D721Med (cell line): ENCODE data around the gene UFD1.

ENCODE experiments used
- DNase-seq: peaks from one replicate; pipeline ENCODE4 v3.0.0; 2011; ENCODE audit warnings: low spot score; ENCODE audit not compliant: insufficient read length
- FAIRE-seq: peaks from 2 replicates; lab custom pipeline; 2011; peaks lifted over from hg19 to GRCh38; lab: Jason Lieb, UNC
- TF ChIP-seq, protein P1 (sequence below): IDR thresholded peaks from 2 replicates; pipeline ENCODE4 v1.5.1; 2012; ENCODE audit warnings: mild to moderate bottlenecking, control low read depth; ENCODE audit not compliant: insufficient read depth; ENCODE audit errors: missing control alignments

Gene UFD1

GRCh38 chr22:19466848-19467752, 11.9 kb downstream of the UFD1 start:
- TF ChIP-seq, protein P1, sequence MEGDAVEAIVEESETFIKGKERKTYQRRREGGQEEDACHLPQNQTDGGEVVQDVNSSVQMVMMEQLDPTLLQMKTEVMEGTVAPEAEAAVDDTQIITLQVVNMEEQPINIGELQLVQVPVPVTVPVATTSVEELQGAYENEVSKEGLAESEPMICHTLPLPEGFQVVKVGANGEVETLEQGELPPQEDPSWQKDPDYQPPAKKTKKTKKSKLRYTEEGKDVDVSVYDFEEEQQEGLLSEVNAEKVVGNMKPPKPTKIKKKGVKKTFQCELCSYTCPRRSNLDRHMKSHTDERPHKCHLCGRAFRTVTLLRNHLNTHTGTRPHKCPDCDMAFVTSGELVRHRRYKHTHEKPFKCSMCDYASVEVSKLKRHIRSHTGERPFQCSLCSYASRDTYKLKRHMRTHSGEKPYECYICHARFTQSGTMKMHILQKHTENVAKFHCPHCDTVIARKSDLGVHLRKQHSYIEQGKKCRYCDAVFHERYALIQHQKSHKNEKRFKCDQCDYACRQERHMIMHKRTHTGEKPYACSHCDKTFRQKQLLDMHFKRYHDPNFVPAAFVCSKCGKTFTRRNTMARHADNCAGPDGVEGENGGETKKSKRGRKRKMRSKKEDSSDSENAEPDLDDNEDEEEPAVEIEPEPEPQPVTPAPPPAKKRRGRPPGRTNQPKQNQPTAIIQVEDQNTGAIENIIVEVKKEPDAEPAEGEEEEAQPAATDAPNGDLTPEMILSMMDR = no peak
- FAIRE-seq (no peak), DNase-seq (no peak)

DNA sequence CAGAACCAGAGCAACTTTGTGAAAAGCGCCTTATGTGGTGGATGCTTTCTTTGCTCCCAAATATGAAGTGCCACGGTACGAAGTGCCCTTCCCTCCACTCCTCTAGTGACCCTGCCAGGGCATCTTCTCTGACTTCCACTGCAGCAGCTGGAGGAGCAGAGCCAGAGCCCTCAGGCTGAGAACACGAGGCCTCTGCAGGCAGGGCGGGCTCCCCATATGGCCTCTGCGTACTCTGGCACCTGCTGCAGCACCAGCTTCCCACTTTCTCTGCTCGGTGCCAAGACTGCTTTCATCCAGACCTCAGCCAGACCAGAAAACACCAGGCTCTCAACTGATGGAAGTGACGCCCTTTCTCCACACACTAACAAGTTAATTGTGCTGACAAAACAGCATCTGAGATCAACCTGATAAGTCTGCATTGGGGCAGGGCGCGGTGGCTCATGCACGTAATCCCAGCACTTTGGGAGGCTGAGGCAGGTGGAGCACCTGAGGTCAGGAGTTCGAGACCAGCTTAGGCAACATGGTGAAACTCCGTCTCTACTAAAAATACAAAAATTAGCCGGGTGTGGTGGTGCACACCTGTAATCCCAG, 12.8 kb downstream of the UFD1 start:
- TF ChIP-seq, protein P1 = no peak
- FAIRE-seq (no peak), DNase-seq (no peak)

- TF ChIP-seq, protein P1 = no peak
- DNase-seq (no peak), FAIRE-seq (no peak)
Measured at GRCh38 chr22:19464975-19465374, 14.0 kb downstream of the UFD1 start.

DNA sequence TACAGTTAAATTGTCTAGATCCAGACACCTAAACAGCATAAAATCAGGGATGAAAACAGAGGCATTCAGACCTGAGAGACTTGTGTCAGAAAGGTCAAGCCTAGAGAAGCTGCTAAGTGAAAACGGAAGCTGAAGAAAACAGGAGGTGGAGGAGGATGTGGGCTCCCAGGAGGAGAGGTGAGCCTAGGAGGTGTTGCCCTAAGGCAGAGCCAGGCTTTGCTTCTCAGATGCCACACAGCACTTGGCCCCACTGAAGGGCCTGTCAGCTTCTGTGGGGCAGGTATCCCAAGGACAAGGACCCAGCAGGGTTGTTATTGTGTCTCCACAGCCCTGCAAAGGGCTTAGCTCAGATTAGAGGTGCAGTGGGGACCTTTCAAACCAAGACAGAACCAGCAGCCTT, 14.4 kb downstream of the UFD1 start:
- TF ChIP-seq, protein P1 = no peak
- DNase-seq (no peak), FAIRE-seq (no peak)

- DNase-seq (no peak), FAIRE-seq (no peak)
- TF ChIP-seq, protein P1 = no peak
Measured at GRCh38 chr22:19463491-19464469, 15.2 kb downstream of the UFD1 start.

GRCh38 chr22:19463008-19463407, 16.0 kb downstream of the UFD1 start:
- DNase-seq = no peak
- TF ChIP-seq, protein P1 = no peak
- FAIRE-seq = no peak
